GM12878 (cell line): Measurements from ENCODE around the gene ASAP3.

Experiments
- MTA3 ChIP-seq: IDR thresholded peaks from 2 replicates; pipeline ENCODE4 v1.6.1; 2012; ENCODE audit warnings: low read length, inconsistent platforms, borderline replicate concordance
- PBX3 ChIP-seq: IDR thresholded peaks from 2 replicates; pipeline ENCODE4 v1.6.1; 2011; ENCODE audit warnings: mild to moderate bottlenecking, low read depth, low read length, moderate library complexity; ENCODE audit not compliant: insufficient replicate concordance
- POLR2A ChIP-seq: IDR thresholded peaks from 2 replicates; pipeline ENCODE4 v1.6.1; 2011; ENCODE audit warnings: low read depth, mild to moderate bottlenecking, low read length
- RAD21 ChIP-seq: IDR thresholded peaks from 2 replicates; pipeline ENCODE4 v1.6.1; 2011; ENCODE audit warnings: mild to moderate bottlenecking, low read depth, low read length, moderate library complexity; ENCODE audit not compliant: insufficient read depth

GRCh38 chr1:23505851-23506250 is 21.9 kb upstream of the ASAP3 start:
- TF ChIP-seq POLR2A (no peak), MTA3 (no peak), PBX3 (no peak), RAD21 (no peak)
